ENCODE data around the gene ARL5C. TPM values are rescaled to one million over a fixed set of nuclear protein-coding genes. Genes with fewer than 3 reads are reported as not detected.

ARL5C gene
- total RNA-seq, 1 donor from 2014 or later = not detected

- Mint-ChIP-seq H3K36me3 (ENCODE audit: low read depth) (peaks cover 45% of the 10 kb centered on the region), H3K4me1 (ENCODE audit: low read depth) (peaks cover 47% of the 10 kb centered on the region), H3K9me3 (no peaks in the 10 kb centered on the region), H3K27ac (peak within 1 kb of the TSS; percentile 98), H3K4me3 (peak within 1 kb of the TSS; percentile 93), H3K27me3 (ENCODE audit: insufficient read depth) (no peaks in the 10 kb centered on the region)
- DNase-seq (ENCODE audit: low spot score) = peak; percentile 74
- intact Hi-C loops (cut with micrococcal nuclease) = loop anchor here (1.0 to 10.0 kb wide), 3 partner anchors 46 to 425 kb away; partner anchors contain the start of genes PIP4K2B and PPP1R1B
Measured at GRCh38 chr17:39200070-39200879, 34.3 kb upstream of the ARL5C start, which contains the start of gene RPL19. Gene RPL19 (plus strand): TSS chr17:39200283. CDS start chr17:39200345, 62 bp downstream.

GRCh38 chr17:39199820-39200069 lies 33.8 kb upstream of the ARL5C start:
- intact Hi-C loops (cut with micrococcal nuclease) = loop anchor here (1.0 to 10.0 kb wide), 6 partner anchors 45 to 447 kb away; partner anchors contain the start of genes CDK12, PIP4K2B, PPP1R1B and PSMB3
- H3K4me3 Mint-ChIP-seq = peak overlapping the region; percentile 93
- H3K27me3 Mint-ChIP-seq (ENCODE audit: insufficient read depth) = no peaks in the 10 kb centered on the region
- H3K36me3 Mint-ChIP-seq (ENCODE audit: low read depth) = peaks cover 41% of the 10 kb centered on the region
- H3K27ac Mint-ChIP-seq = peak overlapping the region; percentile 98
- no peaks in the 10 kb centered on the region for H3K9me3 Mint-ChIP-seq
- peak; percentile 84 for DNase-seq (ENCODE audit: low spot score)
- peaks cover 47% of the 10 kb centered on the region for H3K4me1 Mint-ChIP-seq (ENCODE audit: low read depth)

- H3K9me3 Mint-ChIP-seq = no peaks in the 10 kb centered on the region
- intact Hi-C loops (cut with micrococcal nuclease) = loop anchor here (5.0 kb wide), 3 partner anchors 264 to 446 kb away; partner anchors contain the start of genes CDK12, PSMB3 and RPL23
- H3K27me3 Mint-ChIP-seq (ENCODE audit: insufficient read depth) = no peaks in the 10 kb centered on the region
- peaks cover 35% of the 10 kb centered on the region for H3K36me3 Mint-ChIP-seq (ENCODE audit: low read depth)
- DNase-seq (ENCODE audit: low spot score) = no peak
- peaks cover 56% of the 10 kb centered on the region for H3K4me1 Mint-ChIP-seq (ENCODE audit: low read depth)
- peak overlapping the region; percentile 44 for H3K27ac Mint-ChIP-seq
- peak overlapping the region; percentile 93 for H3K4me3 Mint-ChIP-seq
Measured at GRCh38 chr17:39198186-39198566, 32.2 kb upstream of the ARL5C start.

GRCh38 chr17:39197380-39198185 lies 31.6 kb upstream of the ARL5C start, which contains the start of gene CACNB1:
Gene CACNB1 (minus strand): TSS chr17:39197669. CDS start chr17:39197495, 174 bp downstream.
- Mint-ChIP-seq H3K36me3 (ENCODE audit: low read depth) (peaks cover 33% of the 10 kb centered on the region), H3K27ac (peak within 1 kb of the TSS; percentile 68), H3K9me3 (no peaks in the 10 kb centered on the region), H3K27me3 (ENCODE audit: insufficient read depth) (no peaks in the 10 kb centered on the region), H3K4me3 (peak within 1 kb of the TSS; percentile 93), H3K4me1 (ENCODE audit: low read depth) (peaks cover 51% of the 10 kb centered on the region)
- DNase-seq (ENCODE audit: low spot score) = peak; percentile 64
- intact Hi-C loops (cut with micrococcal nuclease) = loop anchor here (2.0 to 5.0 kb wide), 4 partner anchors 45 to 445 kb away; partner anchors contain the start of genes CDK12, PSMB3 and RPL23

GRCh38 chr17:39196808-39197291 lies 30.9 kb upstream of the ARL5C start:
- DNase-seq (ENCODE audit: low spot score) = no peak
- Mint-ChIP-seq H3K27ac (peak overlapping the region; percentile 68), H3K4me3 (peak overlapping the region; percentile 93), H3K9me3 (no peaks in the 10 kb centered on the region), H3K4me1 (ENCODE audit: low read depth) (peaks cover 49% of the 10 kb centered on the region), H3K36me3 (ENCODE audit: low read depth) (peaks cover 29% of the 10 kb centered on the region), H3K27me3 (ENCODE audit: insufficient read depth) (no peaks in the 10 kb centered on the region)
- intact Hi-C loops (cut with micrococcal nuclease) = loop anchor here (2.0 to 5.0 kb wide), 4 partner anchors 44 to 445 kb away; partner anchors contain the start of genes CDK12, PSMB3 and RPL23

GRCh38 chr17:39196241-39196807 lies 30.4 kb upstream of the ARL5C start:
- H3K27ac Mint-ChIP-seq = peak overlapping the region; percentile 67
- intact Hi-C loops (cut with micrococcal nuclease) = loop anchor here (2.0 to 5.0 kb wide), 4 partner anchors 44 to 444 kb away; partner anchors contain the start of genes CDK12, PSMB3 and RPL23
- H3K4me1 Mint-ChIP-seq (ENCODE audit: low read depth) = peaks cover 44% of the 10 kb centered on the region
- peak overlapping the region; percentile 83 for H3K4me3 Mint-ChIP-seq
- DNase-seq (ENCODE audit: low spot score) = no peak
- peaks cover 27% of the 10 kb centered on the region for H3K36me3 Mint-ChIP-seq (ENCODE audit: low read depth)
- no peaks in the 10 kb centered on the region for H3K27me3 Mint-ChIP-seq (ENCODE audit: insufficient read depth)
- no peaks in the 10 kb centered on the region for H3K9me3 Mint-ChIP-seq

- no peak for DNase-seq (ENCODE audit: low spot score)
- H3K4me3 Mint-ChIP-seq = peak overlapping the region; percentile 83
- peaks cover 20% of the 10 kb centered on the region for H3K36me3 Mint-ChIP-seq (ENCODE audit: low read depth)
- peak overlapping the region; percentile 48 for H3K27ac Mint-ChIP-seq
- no peaks in the 10 kb centered on the region for H3K9me3 Mint-ChIP-seq
- intact Hi-C loops (cut with micrococcal nuclease) = loop anchor here (2.0 to 5.0 kb wide), 4 partner anchors 43 to 443 kb away; partner anchors contain the start of genes CDK12, PSMB3 and RPL23
- H3K27me3 Mint-ChIP-seq (ENCODE audit: insufficient read depth) = no peaks in the 10 kb centered on the region
- peaks cover 39% of the 10 kb centered on the region for H3K4me1 Mint-ChIP-seq (ENCODE audit: low read depth)
Measured at GRCh38 chr17:39195568-39196160, 29.7 kb upstream of the ARL5C start.

GRCh38 chr17:39194985-39195524 lies 29.1 kb upstream of the ARL5C start:
- no peak for DNase-seq (ENCODE audit: low spot score)
- H3K4me3 Mint-ChIP-seq = peak overlapping the region; percentile 83
- peaks cover 39% of the 10 kb centered on the region for H3K4me1 Mint-ChIP-seq (ENCODE audit: low read depth)
- H3K36me3 Mint-ChIP-seq (ENCODE audit: low read depth) = peaks cover 16% of the 10 kb centered on the region
- H3K9me3 Mint-ChIP-seq = no peaks in the 10 kb centered on the region
- intact Hi-C loops (cut with micrococcal nuclease) = loop anchor here (5.0 kb wide), 3 partner anchors 267 to 443 kb away; partner anchors contain the start of genes CDK12, PSMB3 and RPL23
- no peak overlapping the region for H3K27ac Mint-ChIP-seq
- H3K27me3 Mint-ChIP-seq (ENCODE audit: insufficient read depth) = no peaks in the 10 kb centered on the region

GRCh38 chr17:39194089-39194984 lies 28.4 kb upstream of the ARL5C start:
- peak overlapping the region; percentile 42 for H3K4me3 Mint-ChIP-seq
- H3K27ac Mint-ChIP-seq = peak overlapping the region; percentile 23
- peaks cover 32% of the 10 kb centered on the region for H3K4me1 Mint-ChIP-seq (ENCODE audit: low read depth)
- no peak for DNase-seq (ENCODE audit: low spot score)
- H3K27me3 Mint-ChIP-seq (ENCODE audit: insufficient read depth) = no peaks in the 10 kb centered on the region
- H3K36me3 Mint-ChIP-seq (ENCODE audit: low read depth) = peaks cover 14% of the 10 kb centered on the region
- no peaks in the 10 kb centered on the region for H3K9me3 Mint-ChIP-seq
- intact Hi-C loops (cut with micrococcal nuclease) = no loop called here

GRCh38 chr17:39193346-39193745 lies 27.4 kb upstream of the ARL5C start:
- H3K36me3 Mint-ChIP-seq (ENCODE audit: low read depth) = peaks cover 14% of the 10 kb centered on the region
- H3K27me3 Mint-ChIP-seq (ENCODE audit: insufficient read depth) = no peaks in the 10 kb centered on the region
- H3K4me3 Mint-ChIP-seq = no peak overlapping the region
- no peak overlapping the region for H3K27ac Mint-ChIP-seq
- DNase-seq (ENCODE audit: low spot score) = no peak
- peaks cover 23% of the 10 kb centered on the region for H3K4me1 Mint-ChIP-seq (ENCODE audit: low read depth)
- no peaks in the 10 kb centered on the region for H3K9me3 Mint-ChIP-seq
- intact Hi-C loops (cut with micrococcal nuclease) = no loop called here

GRCh38 chr17:39192901-39193300 lies 26.9 kb upstream of the ARL5C start:
- no peak for DNase-seq (ENCODE audit: low spot score)
- intact Hi-C loops (cut with micrococcal nuclease) = no loop called here
- Mint-ChIP-seq H3K27ac (no peak overlapping the region), H3K4me3 (no peak overlapping the region), H3K9me3 (no peaks in the 10 kb centered on the region), H3K36me3 (ENCODE audit: low read depth) (peaks cover 14% of the 10 kb centered on the region), H3K4me1 (ENCODE audit: low read depth) (peaks cover 19% of the 10 kb centered on the region), H3K27me3 (ENCODE audit: insufficient read depth) (no peaks in the 10 kb centered on the region)

Data from activated T-helper 1 cell treated with anti-CD3 and anti-CD28 coated beads, Interleukin-12 subunit alpha, Interleukin-12 subunit beta, Interleukin-2, Interleukin-4 antibody, amounts not matched to agents 30 ng/mL and 10 ng/mL and 1 ng/mL, durations not matched to agents 14 hours and 24 hours and 36 hours (primary cell).